ENCODE data around the gene PLXNA1.

PLXNA1 gene

DNA sequence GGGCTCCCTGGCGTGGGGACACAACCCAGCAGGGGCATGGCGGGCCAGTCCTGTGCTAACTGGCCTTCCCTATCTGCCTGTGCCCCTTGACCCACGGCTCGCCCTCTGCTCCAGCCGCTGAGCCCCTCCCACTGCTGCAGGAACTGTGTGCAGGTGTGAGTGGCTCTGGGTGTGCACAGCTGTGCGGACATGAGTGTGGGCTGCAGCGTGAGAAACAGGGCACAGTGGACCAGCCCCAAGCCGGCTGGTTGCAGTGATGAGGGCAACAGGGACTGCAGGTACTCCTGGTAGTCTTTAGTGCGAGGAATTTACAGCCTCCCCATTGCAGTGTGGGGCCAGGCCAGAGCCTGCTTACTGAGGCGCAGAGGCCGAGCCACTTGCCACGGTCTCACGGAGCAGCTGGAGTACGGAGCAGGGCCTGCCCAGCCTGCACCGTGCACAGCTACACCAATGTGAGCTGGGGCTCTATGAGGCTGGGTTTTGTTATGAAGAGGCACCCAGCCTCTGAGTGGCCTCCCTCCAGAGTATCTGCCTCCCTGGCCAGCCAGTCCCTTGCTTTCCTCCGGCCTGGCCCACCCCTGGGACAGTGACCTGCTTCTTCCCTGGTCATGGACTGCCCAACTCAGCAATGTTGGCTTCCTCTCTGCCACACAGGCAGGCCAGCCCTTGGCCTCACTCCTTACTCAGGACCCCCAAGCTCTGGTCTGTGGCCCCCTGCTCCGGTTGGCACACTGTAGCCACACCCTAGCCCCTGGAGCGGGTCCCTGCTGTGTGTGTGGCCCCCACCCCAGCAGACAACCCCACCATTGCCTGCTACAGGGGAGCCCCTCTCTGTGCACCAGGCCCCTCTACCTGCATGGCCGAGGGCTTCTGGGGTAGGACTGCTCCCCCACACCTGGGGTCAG lies 47.8 kb downstream of the PLXNA1 start:
- DNase-seq (no peak), ATAC-seq (no peak)
- H3K9me3 Mint-ChIP-seq: no peaks in the 10 kb centered on the region
- no peak overlapping the region for H3K27ac Mint-ChIP-seq
- no peak overlapping the region for H3K4me3 Mint-ChIP-seq
- no peaks in the 10 kb centered on the region for H3K27me3 Mint-ChIP-seq
- H3K36me3 Mint-ChIP-seq (ENCODE audit: low read depth): no peaks in the 10 kb centered on the region
- H3K4me1 Mint-ChIP-seq: no peaks in the 10 kb centered on the region

DNA sequence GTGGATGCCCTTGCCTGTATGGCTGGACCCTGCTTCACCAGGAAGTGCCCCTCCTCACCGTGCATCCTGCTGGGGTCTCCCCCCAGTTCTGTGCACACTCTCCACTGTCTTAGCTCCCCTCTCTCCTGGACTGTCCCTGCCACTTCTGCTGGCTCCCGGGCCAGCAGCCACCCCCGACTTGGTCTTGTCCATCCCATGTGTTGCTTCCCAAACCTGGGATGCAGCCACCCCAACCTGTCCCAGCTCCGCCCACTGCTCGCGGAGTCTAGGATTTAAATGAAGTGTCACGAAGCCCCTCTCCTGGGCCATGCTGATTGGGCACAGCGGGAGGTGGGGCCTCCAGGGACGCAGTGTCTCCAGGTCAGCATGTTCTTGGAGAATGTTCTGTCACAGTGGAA lies 48.5 kb downstream of the PLXNA1 start:
- Mint-ChIP-seq H3K4me3 (no peak overlapping the region), H3K9me3 (no peaks in the 10 kb centered on the region), H3K27me3 (no peaks in the 10 kb centered on the region), H3K4me1 (no peaks in the 10 kb centered on the region), H3K36me3 (ENCODE audit: low read depth) (no peaks in the 10 kb centered on the region), H3K27ac (no peak overlapping the region)
- ATAC-seq (no peak), DNase-seq (no peak)

DNA sequence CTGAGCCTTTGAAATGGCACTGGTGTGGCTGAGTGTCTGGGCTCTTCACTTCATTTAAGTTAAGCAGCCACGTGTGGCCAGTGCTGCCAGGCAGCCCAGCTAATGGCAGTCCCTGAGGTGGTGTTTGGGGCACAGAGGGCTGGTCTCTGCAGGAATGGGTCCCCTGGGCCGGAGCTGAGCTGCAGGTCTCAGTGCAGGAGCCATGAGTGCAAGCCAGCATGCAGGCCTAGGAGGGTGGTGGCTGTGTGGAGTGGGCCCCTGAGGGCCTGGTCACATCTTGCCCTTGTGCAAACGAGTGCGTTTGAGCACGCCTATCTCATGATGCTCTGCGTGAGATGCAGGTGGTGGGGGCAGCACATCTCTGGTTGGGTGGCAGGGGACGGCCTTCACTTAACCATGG lies 48.9 kb downstream of the PLXNA1 start:
- ATAC-seq: no peak
- Mint-ChIP-seq H3K9me3 (no peaks in the 10 kb centered on the region), H3K4me3 (no peak overlapping the region), H3K27me3 (no peaks in the 10 kb centered on the region), H3K27ac (no peak overlapping the region), H3K36me3 (ENCODE audit: low read depth) (no peaks in the 10 kb centered on the region), H3K4me1 (no peaks in the 10 kb centered on the region)
- DNase-seq: no peak

DNA sequence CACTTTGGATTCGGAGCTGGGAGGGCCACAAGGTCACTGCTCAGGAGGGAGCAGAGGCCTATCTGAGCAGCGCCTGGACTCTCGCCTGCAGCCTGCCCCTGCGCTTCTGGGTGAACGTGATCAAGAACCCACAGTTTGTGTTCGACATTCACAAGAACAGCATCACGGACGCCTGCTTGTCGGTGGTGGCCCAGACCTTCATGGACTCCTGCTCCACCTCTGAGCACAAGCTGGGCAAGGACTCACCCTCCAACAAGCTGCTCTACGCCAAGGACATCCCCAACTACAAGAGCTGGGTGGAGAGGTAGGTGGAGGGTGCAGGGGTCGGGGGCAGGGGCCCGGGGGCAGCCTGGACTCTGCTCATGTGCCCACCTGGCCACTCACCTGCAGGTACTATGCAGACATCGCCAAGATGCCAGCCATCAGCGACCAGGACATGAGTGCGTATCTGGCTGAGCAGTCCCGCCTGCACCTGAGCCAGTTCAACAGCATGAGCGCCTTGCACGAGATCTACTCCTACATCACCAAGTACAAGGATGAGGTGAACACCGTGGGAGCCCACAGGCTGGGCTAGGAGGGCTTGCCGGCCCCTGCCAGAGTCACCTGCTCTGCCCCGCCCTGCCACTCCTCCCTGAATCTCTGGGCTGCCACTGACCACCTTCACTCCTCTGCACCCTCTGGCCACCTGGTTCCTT lies 49.5 kb downstream of the PLXNA1 start:
- ATAC-seq: no peak

More for the DNA sequence above, 49.5 kb downstream of the PLXNA1 start:
- Mint-ChIP-seq H3K27ac (no peak overlapping the region), H3K9me3 (no peaks in the 10 kb centered on the region), H3K36me3 (ENCODE audit: low read depth) (no peaks in the 10 kb centered on the region), H3K4me1 (no peaks in the 10 kb centered on the region), H3K27me3 (no peaks in the 10 kb centered on the region), H3K4me3 (no peak overlapping the region)
- DNase-seq: no peak

Measured in activated naive CD8-positive, alpha-beta T cell treated with anti-CD3 and anti-CD28 coated beads, Interleukin-2, amount 50 U/mL, for 24 hours (primary cell).